ENCODE measurements around the gene S100A7. TPM values are rescaled to one million over a fixed set of nuclear protein-coding genes. Genes with fewer than 3 reads are reported as not detected.
"Not testable (repeated sequence)": the region's sequence is repeated elsewhere in the genome, so short reads cannot be mapped to it uniquely, and the experiment has no call there.

The S100A7 gene
- polyA plus RNA-seq, 4 donors = not detected

DNA sequence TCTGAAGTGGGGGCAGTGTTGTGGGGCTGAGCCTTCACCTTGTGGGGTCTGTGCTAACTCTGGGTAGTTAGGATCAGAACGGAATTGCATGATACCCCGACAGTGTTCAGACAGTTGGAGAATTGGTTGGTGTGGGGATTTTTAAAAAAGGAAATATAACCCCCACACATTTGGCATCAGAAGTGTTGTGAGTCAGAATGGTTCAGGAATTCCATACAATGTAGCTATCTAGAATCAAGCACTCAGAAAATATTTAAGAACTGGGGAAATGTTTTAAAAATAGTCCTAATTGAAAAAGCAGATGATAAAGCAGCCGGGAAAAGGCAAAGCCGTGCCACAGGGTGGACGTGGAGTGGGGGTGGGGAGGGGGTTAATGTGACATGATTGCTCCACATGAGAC lies 6.5 kb upstream of the S100A7 start:
- no peak for DNase-seq
- H3K4me1 ChIP-seq (ENCODE audit: control insufficient read depth in 3 of 3, insufficient read depth in 2 of 3, low read depth in 1 of 3, low read length in 2 of 3) = peaks cover 0 to 3% (median 0%) of the 10 kb centered on the region in 3 donors
- H3K27ac ChIP-seq (ENCODE audit: low read depth in 1 of 3, low read length in 2 of 3) = no peak overlapping the region
- peaks cover 0 to 11% of the 10 kb centered on the region in 2 donors for H3K9me3 ChIP-seq (ENCODE audit: control insufficient read depth in 2 of 2, insufficient read depth in 1 of 2, low read depth in 1 of 2, low read length in 1 of 2)
- no peak for FAIRE-seq
- 67 to 82% (median 78%) methylated on average over 5 of the region's 5 CpGs for WGBS, 3 donors
- H3K27me3 ChIP-seq (ENCODE audit: control insufficient read depth in 3 of 3, insufficient read depth in 3 of 3, low read length in 3 of 3) = peaks cover 0 to 10% (median 0%) of the 10 kb centered on the region in 3 donors
- no peak overlapping the region for H3K4me3 ChIP-seq (ENCODE audit: low read depth in 1 of 3, low read length in 3 of 3)
- no peaks in the 10 kb centered on the region for H3K36me3 ChIP-seq (ENCODE audit: control insufficient read depth in 3 of 3, insufficient read depth in 2 of 3, low read depth in 1 of 3, low read length in 3 of 3)

DNA sequence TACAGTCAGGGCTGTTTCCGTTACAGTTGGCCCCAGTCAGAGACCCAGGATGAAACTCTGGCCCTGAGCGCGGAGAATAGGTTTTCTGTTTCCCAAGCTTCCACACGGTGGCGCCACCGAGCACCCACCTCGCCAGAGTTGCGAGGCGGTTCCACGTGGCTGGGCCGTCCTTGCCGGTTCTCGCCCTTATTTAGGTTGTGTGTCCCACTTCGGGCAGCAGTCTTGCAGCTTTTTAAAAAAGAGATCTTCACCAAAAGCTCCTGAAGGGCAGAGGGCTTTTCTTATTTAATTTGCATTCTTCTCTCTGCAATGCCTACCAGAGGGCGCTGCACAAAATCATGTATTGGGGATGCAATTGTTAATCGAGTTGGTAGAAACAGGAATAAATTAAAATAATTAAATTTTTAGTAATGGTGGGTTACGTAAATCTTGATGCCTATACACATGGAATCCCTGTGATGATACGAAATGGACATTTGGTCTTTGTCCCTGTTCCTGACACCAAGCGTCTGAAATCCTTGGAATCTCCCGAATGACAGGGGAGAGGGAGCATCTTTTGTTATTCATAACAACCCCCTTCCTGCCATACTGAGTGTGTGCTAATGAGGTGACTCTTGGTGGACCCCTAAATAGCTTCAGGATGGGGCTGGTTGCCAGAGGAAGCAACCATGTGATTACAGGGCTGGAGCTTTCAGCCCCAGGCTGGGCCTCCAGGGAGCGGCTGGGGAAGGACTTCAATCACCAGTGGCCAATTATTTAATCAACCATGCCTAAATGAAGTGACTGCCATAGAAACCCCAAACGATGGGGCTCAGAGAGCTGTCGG lies 5.6 kb upstream of the S100A7 start:
- DNase-seq = peak; percentile 46
- H3K9me3 ChIP-seq (ENCODE audit: control insufficient read depth in 2 of 2, insufficient read depth in 1 of 2, low read depth in 1 of 2, low read length in 1 of 2) = peaks cover 0 to 3% of the 10 kb centered on the region in 2 donors
- FAIRE-seq = no peak
- 20 to 24% (median 22%) methylated on average over 23 of the region's 23 CpGs for WGBS, 3 donors
- H3K36me3 ChIP-seq (ENCODE audit: control insufficient read depth in 3 of 3, insufficient read depth in 2 of 3, low read depth in 1 of 3, low read length in 3 of 3) = no peaks in the 10 kb centered on the region
- H3K4me1 ChIP-seq (ENCODE audit: control insufficient read depth in 3 of 3, insufficient read depth in 2 of 3, low read depth in 1 of 3, low read length in 2 of 3) = peaks cover 0 to 3% (median 0%) of the 10 kb centered on the region in 3 donors
- H3K27ac ChIP-seq (ENCODE audit: low read depth in 1 of 3, low read length in 2 of 3) = no peak overlapping the region
- no peak overlapping the region for H3K4me3 ChIP-seq (ENCODE audit: low read depth in 1 of 3, low read length in 3 of 3)
- H3K27me3 ChIP-seq (ENCODE audit: control insufficient read depth in 3 of 3, insufficient read depth in 3 of 3, low read length in 3 of 3) = peaks cover 0 to 10% (median 0%) of the 10 kb centered on the region in 3 donors

DNA sequence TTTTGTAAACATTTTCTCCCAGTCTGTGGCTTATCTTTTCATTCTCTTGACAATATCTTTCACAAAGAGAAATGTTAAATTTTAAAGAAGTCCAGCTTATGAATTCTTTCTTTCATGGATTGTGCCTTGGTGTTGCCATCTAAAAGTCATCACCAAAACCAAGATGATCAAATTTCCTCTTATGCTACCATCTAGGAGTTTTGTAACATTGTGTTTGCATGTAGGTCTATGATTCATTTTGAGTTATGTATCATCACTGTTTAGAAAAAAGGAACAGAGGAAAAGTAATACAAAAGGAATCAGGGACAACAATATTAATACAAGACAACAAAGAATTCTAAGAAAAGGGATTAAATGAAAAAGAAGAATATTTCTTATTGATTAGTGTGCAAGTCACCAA lies 2.3 kb upstream of the S100A7 start:
- H3K36me3 ChIP-seq (ENCODE audit: control insufficient read depth in 3 of 3, insufficient read depth in 2 of 3, low read depth in 1 of 3, low read length in 3 of 3); H3K4me1 ChIP-seq (ENCODE audit: control insufficient read depth in 3 of 3, insufficient read depth in 2 of 3, low read depth in 1 of 3, low read length in 2 of 3); DNase-seq; H3K4me3 ChIP-seq (ENCODE audit: low read depth in 1 of 3, low read length in 3 of 3); H3K9me3 ChIP-seq (ENCODE audit: control insufficient read depth in 2 of 2, insufficient read depth in 1 of 2, low read depth in 1 of 2, low read length in 1 of 2); H3K27ac ChIP-seq (ENCODE audit: low read depth in 1 of 3, low read length in 2 of 3); FAIRE-seq: not testable (repeated sequence)
- peaks cover 0 to 10% (median 0%) of the 10 kb centered on the region in 3 donors for H3K27me3 ChIP-seq (ENCODE audit: control insufficient read depth in 3 of 3, insufficient read depth in 3 of 3, low read length in 3 of 3)

DNA sequence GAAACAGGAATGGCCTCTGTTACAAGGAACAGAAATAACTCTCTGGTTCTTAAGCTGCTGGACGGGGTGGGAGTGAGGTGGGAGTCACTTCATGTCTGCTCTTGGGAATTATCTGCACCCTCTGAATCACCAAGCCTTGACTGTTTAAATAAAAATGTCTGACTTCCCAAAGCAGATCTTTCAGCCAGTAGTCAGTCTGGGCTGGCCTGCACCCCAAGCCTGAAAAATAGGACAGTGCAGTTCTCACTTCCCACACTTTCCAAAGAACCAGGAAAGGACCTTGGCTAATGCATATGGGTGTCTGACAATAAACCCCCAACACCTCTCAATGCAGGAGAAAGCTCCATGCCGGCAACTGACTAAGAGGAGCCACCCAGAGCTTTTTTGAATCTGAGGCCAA lies 796 bp downstream of the S100A7 start:
- no peak for FAIRE-seq
- WGBS, 3 donors = 66 to 72% (median 71%) methylated on average over 2 of the region's 2 CpGs

DNA sequence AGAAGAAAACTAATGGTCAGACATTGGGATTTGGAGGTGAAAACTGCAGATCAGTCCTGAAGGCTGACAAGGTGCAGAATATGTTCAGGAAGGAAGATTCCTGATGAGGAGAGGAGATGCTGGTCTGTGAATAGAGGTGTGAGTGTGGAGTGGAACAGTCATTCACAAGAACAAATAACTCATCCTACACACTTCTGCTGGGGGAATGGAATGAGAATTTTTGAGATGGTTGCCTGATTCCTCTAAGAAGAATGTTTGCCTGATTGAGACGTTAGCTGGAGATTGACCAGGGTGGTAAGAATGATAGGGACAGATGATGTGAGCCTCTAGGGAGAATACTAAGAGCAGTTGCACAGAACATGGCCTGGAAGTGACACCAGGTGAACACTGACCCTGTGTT lies 4.1 kb downstream of the S100A7 start:
- WGBS, 3 donors = 30 to 57% (median 36%) methylated on average over 1 of the region's 1 CpG
- FAIRE-seq (no peak), DNase-seq (no peak)
- H3K27me3 ChIP-seq (ENCODE audit: control insufficient read depth in 3 of 3, insufficient read depth in 3 of 3, low read length in 3 of 3) = no peaks in the 10 kb centered on the region
- H3K4me3 ChIP-seq (ENCODE audit: low read depth in 1 of 3, low read length in 3 of 3) = no peak overlapping the region
- H3K4me1 ChIP-seq (ENCODE audit: control insufficient read depth in 3 of 3, insufficient read depth in 2 of 3, low read depth in 1 of 3, low read length in 2 of 3) = no peaks in the 10 kb centered on the region
- no peak overlapping the region for H3K27ac ChIP-seq (ENCODE audit: low read depth in 1 of 3, low read length in 2 of 3)
- H3K36me3 ChIP-seq (ENCODE audit: control insufficient read depth in 3 of 3, insufficient read depth in 2 of 3, low read depth in 1 of 3, low read length in 3 of 3) = no peaks in the 10 kb centered on the region
- no peaks in the 10 kb centered on the region for H3K9me3 ChIP-seq (ENCODE audit: control insufficient read depth in 2 of 2, insufficient read depth in 1 of 2, low read depth in 1 of 2, low read length in 1 of 2)

More for the DNA sequence above, 796 bp downstream of the S100A7 start:
- Histone ChIP-seq H3K9me3 (ENCODE audit: control insufficient read depth in 2 of 2, insufficient read depth in 1 of 2, low read depth in 1 of 2, low read length in 1 of 2) (no peaks in the 10 kb centered on the region), H3K4me3 (ENCODE audit: low read depth in 1 of 3, low read length in 3 of 3) (no peak overlapping the region), H3K27me3 (ENCODE audit: control insufficient read depth in 3 of 3, insufficient read depth in 3 of 3, low read length in 3 of 3) (peaks cover 0 to 3% (median 0%) of the 10 kb centered on the region in 3 donors), H3K36me3 (ENCODE audit: control insufficient read depth in 3 of 3, insufficient read depth in 2 of 3, low read depth in 1 of 3, low read length in 3 of 3) (no peaks in the 10 kb centered on the region), H3K27ac (ENCODE audit: low read depth in 1 of 3, low read length in 2 of 3) (no peak overlapping the region), H3K4me1 (ENCODE audit: control insufficient read depth in 3 of 3, insufficient read depth in 2 of 3, low read depth in 1 of 3, low read length in 2 of 3) (no peaks in the 10 kb centered on the region)
- DNase-seq = no peak

DNA sequence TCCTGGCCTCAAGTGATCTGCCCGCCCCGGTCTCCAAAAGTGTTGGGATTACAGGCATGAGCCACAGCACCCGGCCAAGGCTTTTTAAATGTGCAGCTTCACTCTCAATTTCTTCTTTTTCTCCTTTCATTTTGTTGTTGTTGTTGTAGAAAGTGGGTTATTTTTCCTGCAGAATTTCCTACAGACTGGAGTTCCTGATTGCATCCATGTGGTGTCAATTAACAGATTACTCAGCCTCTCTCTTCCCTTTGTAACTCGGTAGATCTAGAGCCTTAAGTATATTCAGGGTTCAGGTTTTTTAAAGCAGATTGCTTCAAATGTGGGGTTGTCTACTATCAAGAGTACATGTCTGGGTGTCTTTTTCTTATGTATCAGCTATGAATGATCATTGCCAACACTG lies 11.6 kb downstream of the S100A7 start:
- not testable (repeated sequence) for FAIRE-seq; H3K9me3 ChIP-seq (ENCODE audit: control insufficient read depth in 2 of 2, insufficient read depth in 1 of 2, low read depth in 1 of 2, low read length in 1 of 2); H3K27me3 ChIP-seq (ENCODE audit: control insufficient read depth in 3 of 3, insufficient read depth in 3 of 3, low read length in 3 of 3); DNase-seq; H3K4me1 ChIP-seq (ENCODE audit: control insufficient read depth in 3 of 3, insufficient read depth in 2 of 3, low read depth in 1 of 3, low read length in 2 of 3); H3K27ac ChIP-seq (ENCODE audit: low read depth in 1 of 3, low read length in 2 of 3); H3K4me3 ChIP-seq (ENCODE audit: low read depth in 1 of 3, low read length in 3 of 3); H3K36me3 ChIP-seq (ENCODE audit: control insufficient read depth in 3 of 3, insufficient read depth in 2 of 3, low read depth in 1 of 3, low read length in 3 of 3)
- 77 to 87% (median 80%) methylated on average over 4 of the region's 4 CpGs for WGBS, 3 donors

DNA sequence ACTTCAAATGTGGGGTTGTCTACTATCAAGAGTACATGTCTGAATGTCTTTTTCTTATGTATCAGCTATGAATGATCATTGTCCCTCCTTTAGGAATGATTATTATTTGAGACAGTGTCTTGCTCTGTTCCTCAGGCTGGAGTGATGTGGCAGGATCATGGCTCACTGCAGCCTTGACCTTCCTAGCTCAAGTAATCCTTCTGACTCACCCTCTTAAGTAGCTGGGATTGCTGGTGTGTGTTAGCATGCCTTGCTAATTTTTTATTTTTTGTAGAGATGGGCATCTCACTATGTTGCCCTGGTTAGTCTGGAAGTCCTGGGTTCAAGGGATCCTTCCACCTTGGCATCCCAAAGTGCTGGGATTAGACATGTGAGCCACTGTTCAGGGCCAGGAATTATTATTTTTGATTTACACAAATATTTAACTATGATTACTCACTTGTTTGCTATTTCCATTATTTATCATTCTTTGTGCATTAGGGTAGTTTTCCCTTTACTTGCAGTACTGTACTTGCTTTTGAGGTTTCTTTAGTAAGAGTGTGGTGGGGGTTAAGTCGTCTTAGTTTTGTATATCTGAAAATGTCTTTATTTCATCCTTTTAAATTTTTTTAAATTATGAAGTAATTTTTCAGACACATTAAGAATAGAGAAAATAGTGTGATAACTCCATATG lies 12.8 kb downstream of the S100A7 start:
- WGBS, 3 donors = 80 to 87% (median 84%) methylated on average over 1 of the region's 1 CpG
- Histone ChIP-seq H3K4me1 (ENCODE audit: control insufficient read depth in 3 of 3, insufficient read depth in 2 of 3, low read depth in 1 of 3, low read length in 2 of 3) (no peaks in the 10 kb centered on the region), H3K27me3 (ENCODE audit: control insufficient read depth in 3 of 3, insufficient read depth in 3 of 3, low read length in 3 of 3) (no peaks in the 10 kb centered on the region), H3K36me3 (ENCODE audit: control insufficient read depth in 3 of 3, insufficient read depth in 2 of 3, low read depth in 1 of 3, low read length in 3 of 3) (no peaks in the 10 kb centered on the region), H3K27ac (ENCODE audit: low read depth in 1 of 3, low read length in 2 of 3) (no peak overlapping the region), H3K9me3 (ENCODE audit: control insufficient read depth in 2 of 2, insufficient read depth in 1 of 2, low read depth in 1 of 2, low read length in 1 of 2) (no peaks in the 10 kb centered on the region), H3K4me3 (ENCODE audit: low read depth in 1 of 3, low read length in 3 of 3) (no peak overlapping the region)
- no peak for FAIRE-seq
- DNase-seq = no peak

DNA sequence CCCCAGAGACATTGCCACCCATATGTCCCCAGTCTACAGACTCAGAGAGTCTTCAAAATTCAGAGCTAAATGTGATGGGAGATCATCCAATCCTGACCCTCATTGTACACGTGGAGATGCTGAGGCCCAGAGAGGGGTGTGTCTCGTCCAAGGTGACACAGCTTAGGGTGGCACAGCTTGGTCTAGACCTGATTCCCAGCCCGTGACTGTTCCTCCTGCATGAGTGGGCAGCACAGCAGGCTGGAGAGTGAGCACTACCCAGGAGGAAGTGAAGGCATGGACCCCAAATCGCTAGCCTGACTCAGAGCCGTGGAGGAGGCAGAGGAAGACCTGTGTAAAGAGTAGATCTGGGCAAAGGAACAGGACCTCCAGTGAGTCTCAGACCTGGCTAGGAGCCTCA lies 16.4 kb downstream of the S100A7 start:
- Histone ChIP-seq H3K27me3 (ENCODE audit: control insufficient read depth in 3 of 3, insufficient read depth in 3 of 3, low read length in 3 of 3) (no peaks in the 10 kb centered on the region), H3K9me3 (ENCODE audit: control insufficient read depth in 2 of 2, insufficient read depth in 1 of 2, low read depth in 1 of 2, low read length in 1 of 2) (no peaks in the 10 kb centered on the region), H3K27ac (ENCODE audit: low read depth in 1 of 3, low read length in 2 of 3) (no peak overlapping the region), H3K4me3 (ENCODE audit: low read depth in 1 of 3, low read length in 3 of 3) (no peak overlapping the region), H3K4me1 (ENCODE audit: control insufficient read depth in 3 of 3, insufficient read depth in 2 of 3, low read depth in 1 of 3, low read length in 2 of 3) (no peaks in the 10 kb centered on the region), H3K36me3 (ENCODE audit: control insufficient read depth in 3 of 3, insufficient read depth in 2 of 3, low read depth in 1 of 3, low read length in 3 of 3) (no peaks in the 10 kb centered on the region)
- WGBS, 3 donors = 59 to 68% (median 63%) methylated on average over 5 of the region's 5 CpGs
- no peak for DNase-seq
- no peak for FAIRE-seq
